Astrocyte of the spinal cord (primary cell): Measurements from ENCODE around the gene C10orf95.
"Not testable (repeated sequence)": the region's sequence is repeated elsewhere in the genome, so short reads cannot be mapped to it uniquely, and the experiment has no call there.

Source experiments
- DNase-seq: peaks from one replicate; pipeline ENCODE4 v3.0.0; 2011; ENCODE audit warnings: low read depth, low spot score
- H3K4me3 ChIP-seq: 2 replicates; pipeline ENCODE4 v1.5.1; 2011; ENCODE audit warnings: low read depth, mild to moderate bottlenecking, low read length, moderate library complexity
- in situ Hi-C: cut with HindIII; loops from 2 replicates; pipeline ENCODE4 v1.10.0; 2017; ENCODE audit warnings: low sequenced_read_pairs
- TF ChIP-seq, protein P1 (sequence below): IDR thresholded peaks from 2 replicates; pipeline ENCODE4 v1.5.1; 2012; ENCODE audit warnings: low read depth, mild to moderate bottlenecking, low read length, inconsistent platforms

Gene C10orf95

DNA sequence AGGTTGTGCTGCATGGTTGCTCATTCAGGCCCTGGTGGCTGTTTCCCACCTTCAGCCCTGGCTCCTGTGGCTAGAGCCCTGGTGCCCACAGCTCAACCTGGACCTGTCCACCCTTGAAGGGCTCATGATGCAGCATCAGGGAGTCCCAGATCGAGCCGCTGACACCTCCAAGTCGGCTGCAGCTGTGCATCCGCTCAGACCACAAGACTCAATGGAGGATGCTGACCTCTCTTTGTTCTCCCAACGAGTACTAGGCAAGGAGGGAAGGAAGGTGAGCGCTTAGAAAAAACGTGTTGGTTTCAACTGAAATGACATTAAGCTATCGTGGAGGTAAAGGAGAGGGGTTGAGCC is 9.5 kb upstream of the C10orf95 start:
- TF ChIP-seq, protein P1, sequence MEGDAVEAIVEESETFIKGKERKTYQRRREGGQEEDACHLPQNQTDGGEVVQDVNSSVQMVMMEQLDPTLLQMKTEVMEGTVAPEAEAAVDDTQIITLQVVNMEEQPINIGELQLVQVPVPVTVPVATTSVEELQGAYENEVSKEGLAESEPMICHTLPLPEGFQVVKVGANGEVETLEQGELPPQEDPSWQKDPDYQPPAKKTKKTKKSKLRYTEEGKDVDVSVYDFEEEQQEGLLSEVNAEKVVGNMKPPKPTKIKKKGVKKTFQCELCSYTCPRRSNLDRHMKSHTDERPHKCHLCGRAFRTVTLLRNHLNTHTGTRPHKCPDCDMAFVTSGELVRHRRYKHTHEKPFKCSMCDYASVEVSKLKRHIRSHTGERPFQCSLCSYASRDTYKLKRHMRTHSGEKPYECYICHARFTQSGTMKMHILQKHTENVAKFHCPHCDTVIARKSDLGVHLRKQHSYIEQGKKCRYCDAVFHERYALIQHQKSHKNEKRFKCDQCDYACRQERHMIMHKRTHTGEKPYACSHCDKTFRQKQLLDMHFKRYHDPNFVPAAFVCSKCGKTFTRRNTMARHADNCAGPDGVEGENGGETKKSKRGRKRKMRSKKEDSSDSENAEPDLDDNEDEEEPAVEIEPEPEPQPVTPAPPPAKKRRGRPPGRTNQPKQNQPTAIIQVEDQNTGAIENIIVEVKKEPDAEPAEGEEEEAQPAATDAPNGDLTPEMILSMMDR, result no peak
- H3K4me3 ChIP-seq, result peak overlapping the region; percentile 55
- in situ Hi-C loops, result no loop called here
- no peak for DNase-seq

DNA sequence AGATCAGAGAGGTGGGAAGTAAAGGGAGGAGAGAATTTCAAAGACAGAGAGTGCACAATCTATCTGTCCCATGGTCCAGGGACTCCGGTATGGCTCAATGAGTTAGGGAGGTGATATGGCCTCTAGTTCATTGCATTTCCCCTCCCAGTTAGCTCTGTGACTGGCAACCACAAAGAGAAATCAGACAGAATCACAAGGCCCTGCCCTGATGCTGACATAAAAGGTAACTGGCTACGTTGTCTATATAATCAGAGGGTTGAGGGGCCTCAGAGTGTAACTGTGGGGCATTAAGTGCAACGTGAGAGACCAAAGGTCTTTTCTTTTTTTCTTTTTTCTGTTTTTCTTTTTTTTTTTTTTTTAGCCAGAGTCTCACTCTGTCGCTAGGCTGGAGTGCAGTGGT is 7.3 kb upstream of the C10orf95 start:
- H3K4me3 ChIP-seq, result no peak overlapping the region
- TF ChIP-seq, protein P1, result no peak
- in situ Hi-C loops, result no loop called here
- no peak for DNase-seq

DNA sequence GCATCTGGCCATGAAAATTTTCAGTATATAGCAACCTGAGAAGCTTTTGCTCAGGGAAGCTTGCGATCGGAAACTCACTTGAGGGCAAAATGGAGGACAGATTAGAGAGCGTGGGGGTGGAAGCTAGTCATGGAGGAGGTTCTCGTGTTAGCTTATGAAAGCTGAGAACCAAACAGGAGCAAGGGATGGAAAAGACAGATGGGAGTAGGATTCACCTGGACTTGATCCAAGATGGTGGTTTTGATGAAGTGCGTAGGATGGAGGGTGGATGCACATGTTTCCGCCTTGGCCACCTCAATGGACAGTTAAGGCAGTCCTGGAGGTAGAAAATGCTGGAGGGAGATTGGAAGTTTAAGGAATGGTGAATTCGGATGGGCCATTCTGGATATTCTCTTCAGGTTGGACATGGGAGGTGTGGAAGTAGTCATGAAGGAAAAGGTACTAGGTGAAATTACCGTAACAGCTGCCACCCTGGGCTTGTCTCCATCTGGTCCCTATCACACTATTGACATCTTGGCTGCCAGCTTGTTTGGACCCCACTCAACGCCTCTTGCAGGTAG is 6.3 kb upstream of the C10orf95 start:
- TF ChIP-seq, protein P1, result no peak
- DNase-seq, result no peak
- in situ Hi-C loops, result no loop called here

DNA sequence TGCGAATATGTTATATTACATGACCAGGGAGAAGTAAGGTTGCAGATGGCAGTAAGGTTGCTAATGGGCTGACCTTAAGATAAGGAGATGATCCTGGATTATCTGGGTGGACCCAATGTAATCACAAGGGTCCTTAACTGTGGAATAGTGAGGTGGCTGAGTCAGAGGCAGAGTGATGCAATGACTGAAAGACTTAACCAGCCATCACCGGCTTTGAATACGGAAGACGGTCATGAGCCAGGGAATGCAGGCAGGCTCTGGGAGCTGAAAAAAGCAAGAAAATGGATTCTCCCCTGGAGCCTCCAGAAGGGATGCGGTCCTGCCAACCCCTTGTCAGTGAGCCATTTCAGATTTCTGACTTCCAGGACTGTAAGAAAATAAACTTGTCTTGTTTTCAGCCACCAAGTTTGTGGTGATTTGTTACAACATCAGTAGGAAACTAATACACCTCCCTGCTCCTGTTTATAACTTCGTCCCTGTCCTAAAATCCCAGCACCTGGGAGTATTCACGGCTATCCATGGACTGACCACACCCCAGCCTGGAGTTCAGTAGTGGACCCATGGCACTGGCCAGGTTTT is 4.6 kb upstream of the C10orf95 start:
- in situ Hi-C loops, result no loop called here
- peak; percentile 79 for DNase-seq

More for the DNA sequence above, 6.3 kb upstream of the C10orf95 start:
- H3K4me3 ChIP-seq, result no peak overlapping the region

DNA sequence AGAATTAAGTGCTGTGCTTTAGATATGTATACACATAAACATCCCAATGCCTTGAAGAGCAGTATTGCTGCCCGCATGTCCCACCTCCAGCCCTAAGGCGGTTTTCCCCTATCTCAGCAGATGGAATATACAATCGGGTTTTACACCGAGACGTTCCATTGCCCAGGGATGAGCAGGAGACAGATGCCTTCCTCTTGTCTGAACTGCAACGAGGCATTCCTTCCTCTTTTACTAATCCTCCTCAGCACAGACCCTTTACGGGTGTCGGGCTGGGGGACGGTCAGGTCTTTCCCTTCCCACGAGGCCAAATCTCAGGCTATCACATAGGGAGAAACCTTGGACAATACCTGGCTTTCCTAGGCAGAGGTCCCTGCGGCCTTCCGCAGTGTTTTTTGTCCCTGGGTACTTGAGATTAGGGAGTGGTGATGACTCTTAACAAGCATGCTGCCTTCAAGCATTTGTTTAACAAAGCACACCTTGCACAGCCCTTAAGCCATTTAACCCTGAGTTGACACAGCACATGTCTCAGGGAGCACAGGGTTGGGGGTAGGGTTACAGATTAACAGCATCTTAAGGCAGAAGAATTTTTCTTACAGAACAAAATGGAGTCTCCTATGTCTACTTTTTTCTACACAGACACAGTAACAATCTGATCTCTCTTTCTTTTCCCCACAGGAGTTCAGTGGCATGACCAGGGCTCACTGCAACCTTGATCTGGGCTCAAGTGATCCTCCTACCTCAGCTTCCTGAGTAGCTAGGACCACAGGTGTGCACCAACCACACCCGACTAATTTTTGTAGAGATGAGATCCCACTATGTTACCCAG is 3.5 kb upstream of the C10orf95 start:
- DNase-seq, H3K4me3 ChIP-seq, in situ Hi-C loops: not testable (repeated sequence)

More for the DNA sequence above, 4.6 kb upstream of the C10orf95 start:
- H3K4me3 ChIP-seq, result no peak overlapping the region
- TF ChIP-seq, protein P1, result no peak

DNA sequence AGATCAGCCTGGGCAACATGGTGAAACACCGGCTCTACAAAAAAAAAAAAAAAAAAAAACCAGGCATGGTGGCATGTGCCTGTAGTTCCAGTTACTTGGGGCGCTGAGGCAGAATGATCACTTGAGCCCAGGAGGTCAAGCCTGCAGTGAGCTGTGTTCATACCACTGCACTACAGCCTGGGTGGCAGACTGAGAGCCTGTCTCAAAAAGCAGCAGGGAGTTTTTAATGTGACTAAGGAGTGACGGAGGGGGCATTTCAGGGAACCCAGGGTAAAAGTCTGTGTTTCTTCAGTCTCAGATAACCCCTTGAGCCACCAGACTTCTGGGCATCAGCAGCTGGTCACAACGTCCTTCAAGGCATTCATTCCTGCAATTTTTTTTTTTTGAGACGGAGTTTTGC is 2.2 kb upstream of the C10orf95 start:
- TF ChIP-seq, protein P1, result no peak
- in situ Hi-C loops, result no loop called here
- no peak for DNase-seq
- H3K4me3 ChIP-seq, result no peak overlapping the region
